GM15510 (cell line): ENCODE data around the gene LYPD6.

Experiments used
- POLR2A ChIP-seq: IDR thresholded peaks from 3 replicates; pipeline ENCODE4 v1.6.1; 2011; ENCODE audit warnings: borderline replicate concordance; ENCODE audit not compliant: insufficient read length; ENCODE audit errors: extremely low read depth

Gene LYPD6

GRCh38 chr2:149339324-149339723 lies 8.9 kb downstream of the LYPD6 start:
- no peak for TF ChIP-seq POLR2A

GRCh38 chr2:149342509-149342908 lies 12.1 kb downstream of the LYPD6 start:
- TF ChIP-seq POLR2A, result no peak

- TF ChIP-seq POLR2A, result no peak
These were observed 13.7 kb downstream of the LYPD6 start for GRCh38 chr2:149344105-149344504.

- no peak for TF ChIP-seq POLR2A
These were observed 15.9 kb downstream of the LYPD6 start for GRCh38 chr2:149346272-149346671.

- no peak for TF ChIP-seq POLR2A
These were observed 17.9 kb downstream of the LYPD6 start for GRCh38 chr2:149348291-149348690.

GRCh38 chr2:149353421-149353820 lies 23.0 kb downstream of the LYPD6 start:
- no peak for TF ChIP-seq POLR2A

- no peak for TF ChIP-seq POLR2A
These were observed 25.5 kb downstream of the LYPD6 start for GRCh38 chr2:149355716-149356422.

GRCh38 chr2:149357058-149357457 lies 26.7 kb downstream of the LYPD6 start:
- TF ChIP-seq POLR2A, result no peak

- TF ChIP-seq POLR2A, result no peak
These were observed 29.7 kb downstream of the LYPD6 start for GRCh38 chr2:149360106-149360505.

GRCh38 chr2:149363958-149364357 lies 33.6 kb downstream of the LYPD6 start:
- TF ChIP-seq POLR2A, result no peak

GRCh38 chr2:149364839-149365238 lies 34.5 kb downstream of the LYPD6 start:
- TF ChIP-seq POLR2A, result no peak

GRCh38 chr2:149365931-149366583 lies 35.7 kb downstream of the LYPD6 start:
- TF ChIP-seq POLR2A, result no peak

- TF ChIP-seq POLR2A, result no peak
These were observed 39.8 kb downstream of the LYPD6 start for GRCh38 chr2:149370061-149370775.

GRCh38 chr2:149371476-149371875 lies 41.1 kb downstream of the LYPD6 start:
- TF ChIP-seq POLR2A, result no peak

- no peak for TF ChIP-seq POLR2A
These were observed 45.5 kb downstream of the LYPD6 start for GRCh38 chr2:149375801-149376361.
